Measurements from ENCODE around the gene PSMB7.

PSMB7 gene

GRCh38 chr9:124415102-124415851 lies at the start of gene PSMB7:
TSS of gene PSMB7 (minus strand) at chr9:124415442. CDS start at chr9:124415425, 17 bp downstream.
- peak; percentile 94 for DNase-seq

GRCh38 chr9:124462739-124463138 lies 47.5 kb upstream of the PSMB7 start:
- no peak for DNase-seq

GRCh38 chr9:124458441-124458840 lies 43.2 kb upstream of the PSMB7 start:
- no peak for DNase-seq

- DNase-seq: no peak
Measured at GRCh38 chr9:124457887-124458431, 42.7 kb upstream of the PSMB7 start.

- no peak for DNase-seq
Measured at GRCh38 chr9:124457079-124457886, 42.0 kb upstream of the PSMB7 start.

- no peak for DNase-seq
Measured at GRCh38 chr9:124456341-124457078, 41.3 kb upstream of the PSMB7 start.

DNA sequence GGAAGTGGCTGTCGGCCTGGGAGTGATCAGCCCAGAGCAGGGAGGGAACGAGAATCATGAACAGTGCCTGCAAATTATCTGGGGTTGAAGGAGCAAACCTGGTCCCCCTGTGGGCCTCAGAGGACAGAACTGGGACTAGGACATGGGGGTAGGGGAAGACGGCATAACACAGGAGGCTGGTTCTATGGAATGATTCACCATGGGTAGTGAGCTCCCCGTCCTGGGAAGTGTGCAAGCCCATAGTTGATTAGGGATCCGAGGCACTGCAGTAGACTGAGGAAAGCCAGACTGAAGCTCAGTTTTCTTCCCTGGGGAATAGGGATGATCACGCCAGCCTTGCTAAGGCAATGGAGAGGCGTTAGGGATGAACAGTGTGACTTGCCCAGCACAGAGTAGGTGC lies 40.6 kb upstream of the PSMB7 start:
- DNase-seq: no peak

- no peak for DNase-seq
Measured at GRCh38 chr9:124454791-124455443, 39.7 kb upstream of the PSMB7 start.

- DNase-seq: no peak
Measured at GRCh38 chr9:124454296-124454695, 39.1 kb upstream of the PSMB7 start.

DNA sequence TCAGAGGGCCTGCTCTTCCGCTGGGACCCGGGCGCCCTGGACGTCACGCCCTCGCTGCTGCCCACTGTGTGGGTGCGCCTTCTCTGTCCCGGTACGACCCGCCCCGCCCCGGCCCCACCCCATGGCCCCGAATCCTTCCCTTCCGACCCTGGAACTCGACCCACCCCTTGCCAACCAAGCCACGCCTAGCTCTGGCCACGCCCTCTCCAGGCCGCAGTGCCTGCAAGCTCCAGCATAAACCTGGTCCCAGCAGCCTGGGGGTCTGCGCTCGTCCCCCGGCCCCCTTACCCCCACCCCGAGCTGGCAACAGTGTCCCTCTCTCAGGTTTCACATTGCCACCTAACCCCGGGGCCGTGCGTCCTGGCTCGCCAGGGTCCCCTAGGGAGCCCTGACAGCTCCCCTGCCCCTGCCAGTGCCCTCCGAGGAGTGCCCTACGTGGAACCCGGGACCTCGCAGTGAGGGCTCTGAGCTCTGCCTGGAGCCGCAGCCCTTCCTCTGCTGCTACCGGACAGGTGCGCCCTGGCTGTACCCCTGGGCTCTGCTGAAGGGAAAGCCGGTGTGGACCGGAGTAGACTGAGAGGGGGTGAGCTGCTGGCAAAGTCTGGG lies 38.4 kb upstream of the PSMB7 start:
- no peak for DNase-seq

- DNase-seq: no peak
Measured at GRCh38 chr9:124452841-124453585, 37.8 kb upstream of the PSMB7 start.

- no peak for DNase-seq
Measured at GRCh38 chr9:124452326-124452725, 37.1 kb upstream of the PSMB7 start.

- no peak for DNase-seq
Measured at GRCh38 chr9:124450931-124451661, 35.9 kb upstream of the PSMB7 start.

- DNase-seq: peak; percentile 16
Measured at GRCh38 chr9:124450241-124450924, 35.1 kb upstream of the PSMB7 start, which contains the start of gene ADGRD2. TSS of gene ADGRD2 (plus strand) at chr9:124450451. CDS start at chr9:124451667, 1,216 bp downstream.

DNA sequence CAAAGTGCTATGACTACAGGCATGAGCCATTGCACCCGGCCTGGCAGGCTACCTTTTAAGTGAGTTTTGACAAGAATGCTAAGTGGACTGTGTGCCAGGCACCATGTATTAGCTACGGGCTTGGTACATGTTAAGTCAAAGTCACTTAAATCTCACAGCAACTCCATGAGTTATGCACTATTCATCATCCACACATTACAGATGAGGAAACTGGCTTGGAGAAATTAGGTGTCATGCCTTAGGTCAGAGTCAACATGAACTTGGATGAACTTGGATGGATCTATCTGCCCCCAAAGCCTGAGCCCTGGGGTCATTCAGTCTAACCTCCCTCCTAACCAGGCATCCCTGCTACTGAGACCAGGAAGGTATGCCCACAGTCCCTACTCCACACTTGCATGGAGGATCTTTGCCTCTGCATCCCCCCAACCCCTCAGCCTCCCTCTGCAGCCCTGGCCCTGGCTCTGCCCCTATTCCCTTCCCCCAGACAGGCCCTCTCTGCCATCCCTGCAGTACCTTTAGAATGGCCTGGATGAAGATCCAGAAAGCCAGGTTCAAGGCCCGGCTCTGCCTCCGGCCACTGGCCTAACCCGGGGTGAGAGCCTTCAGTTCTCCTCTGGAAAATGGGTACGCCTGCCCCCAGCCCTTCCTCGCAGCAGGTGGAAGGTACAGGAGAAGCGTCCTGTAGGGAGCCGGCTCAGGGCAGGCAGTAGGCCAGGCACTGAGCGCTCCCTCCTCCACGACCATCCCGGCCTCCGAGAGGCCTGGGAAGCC lies 34.3 kb upstream of the PSMB7 start:
- DNase-seq: no peak

DNA sequence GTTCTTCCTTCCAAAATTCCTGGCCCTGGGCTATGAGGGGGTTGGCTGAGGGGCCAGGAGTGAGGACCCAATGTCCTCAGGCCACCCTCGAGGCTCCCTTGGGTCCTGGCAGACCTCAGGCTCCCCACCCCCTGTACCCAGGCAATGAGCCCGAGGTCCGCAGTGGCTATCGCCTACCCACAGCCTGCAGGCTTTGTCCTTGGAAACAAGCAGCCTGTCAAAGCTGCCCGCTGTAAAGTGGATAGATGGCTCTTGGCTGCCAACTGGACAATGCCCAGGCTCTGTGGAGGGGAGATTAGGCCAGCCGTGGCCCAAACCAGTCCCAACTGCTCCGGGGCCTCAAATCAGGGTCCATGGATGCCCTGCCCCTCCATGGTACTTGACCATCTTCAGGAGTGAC lies 32.8 kb upstream of the PSMB7 start:
- DNase-seq: no peak

DNA sequence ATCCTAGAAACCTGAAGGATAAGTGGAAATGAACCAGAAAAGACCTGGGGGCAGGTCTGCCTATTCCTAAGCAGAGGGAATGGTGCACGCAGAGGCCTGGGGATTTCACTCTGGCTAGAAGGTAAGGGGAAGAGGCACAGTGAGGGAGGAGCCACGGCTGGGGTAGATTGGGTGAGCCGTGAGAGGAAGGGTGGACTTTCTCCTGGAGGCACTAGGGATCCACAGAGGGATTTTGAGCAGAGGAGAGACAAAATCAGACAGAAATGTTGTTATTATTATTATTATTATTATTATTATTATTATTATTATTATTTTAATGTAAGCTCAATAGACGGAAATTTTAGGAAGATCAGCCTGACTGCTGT lies 32.0 kb upstream of the PSMB7 start:
- no peak for DNase-seq

DNA sequence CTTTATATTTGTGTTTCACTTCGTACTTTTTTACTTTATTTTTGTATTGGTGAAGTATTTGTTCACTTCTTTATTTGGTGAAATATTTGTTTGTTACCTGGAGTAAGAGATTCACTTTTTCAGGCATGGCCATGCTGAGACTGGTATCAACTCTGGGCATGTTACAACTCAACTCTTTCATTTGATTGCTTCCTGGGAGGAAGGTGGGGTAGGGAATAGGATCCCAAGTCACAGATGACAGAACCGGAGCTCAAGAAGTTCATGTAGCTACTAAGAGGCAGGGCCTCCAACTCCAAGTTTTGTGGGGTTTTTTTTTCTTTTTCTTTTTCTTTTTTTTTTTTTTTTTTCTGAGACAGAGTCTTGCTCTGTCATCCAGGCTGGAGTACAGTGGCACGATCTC lies 28.9 kb upstream of the PSMB7 start:
- DNase-seq: no peak

DNA sequence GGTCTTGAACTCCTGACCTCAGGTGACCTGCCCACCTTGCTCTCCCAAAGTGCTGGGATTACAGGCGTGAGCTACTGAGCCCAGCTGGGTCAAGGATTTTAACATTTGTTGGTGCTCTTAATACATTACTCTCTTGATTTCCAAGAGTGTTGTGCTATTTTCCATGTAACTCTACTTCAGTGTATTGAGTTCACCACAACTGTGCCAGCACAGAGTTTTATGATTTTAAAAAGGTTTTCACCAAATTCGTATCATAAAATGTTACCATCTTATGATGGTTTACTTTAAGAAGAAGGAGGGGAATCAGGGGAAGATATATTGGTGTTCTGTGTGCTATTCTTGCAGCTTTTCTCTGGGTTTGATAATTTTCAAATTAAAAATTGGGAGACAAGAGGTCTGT lies 28.4 kb upstream of the PSMB7 start:
- no peak for DNase-seq
